Body of pancreas (tissue), 4 donors: ENCODE measurements around the gene FAM236A. TPM values are rescaled to one million over a fixed set of nuclear protein-coding genes. Genes with fewer than 3 reads are reported as not detected.
"Not testable (repeated sequence)": the region's sequence is repeated elsewhere in the genome, so short reads cannot be mapped to it uniquely, and the experiment has no call there.

Source experiments
- ATAC-seq: fragments of 150-250 bp; one replicate; pipeline ENCODE4 v1.9.1; 2016
- DNase-seq, 4 donors: peaks; one replicate each; pipeline ENCODE4 v3.0.0-alpha.2; 2019
- H3K27ac ChIP-seq, 4 donors: fragments of 200-600 bp; sonication (generic); 1 replicate in 3 of 4; 2 replicates in 1 of 4; pipeline versions ENCODE4 v1.5.1 to v1.6.1; 2016 to 2019; ENCODE audit warnings: mild to moderate bottlenecking in 1 of 4, mixed read lengths in 1 of 4, moderate library complexity in 1 of 4
- H3K27me3 ChIP-seq, 2 donors: fragments of 200-600 bp; sonication (generic); one replicate each; pipeline ENCODE4 v1.6.0; 2016; ENCODE audit warnings: mild to moderate bottlenecking in 1 of 2
- H3K36me3 ChIP-seq, 2 donors: fragments of 200-600 bp; sonication (generic); replicated peaks in 1 of 2; 2 replicates each; pipeline ENCODE4 v1.5.1; 2016; ENCODE audit warnings: low read depth in 2 of 2; ENCODE audit not compliant: insufficient read depth in 1 of 2
- H3K4me1 ChIP-seq: fragments of 200-600 bp; sonication (generic); one replicate; pipeline ENCODE4 v1.6.0; 2016
- H3K4me3 ChIP-seq, 2 donors: fragments of 200-600 bp; sonication (generic); 1 replicate in 1 of 2; 2 replicates in 1 of 2; pipeline ENCODE4 v1.5.1; 2016 to 2019
- H3K9me3 ChIP-seq, 3 donors: fragments of 200-600 bp; sonication (generic); 1 replicate in 2 of 3; 2 replicates in 1 of 3; pipeline ENCODE4 v1.5.1; 2016
- WGBS, 2 donors: methylation state at CpG; one replicate each; pipeline ENCODE4 v1.1.5; 2017; 5-methylcytosine and 5-hydroxymethylcytosine counted together
- intact Hi-C: fragments of 100-400 bp; cut with DNase I; formaldehyde crosslinking; loops from one replicate; pipeline ENCODE4 v1.15.1; 2023
- total RNA-seq, 2 donors: library from RNA; depleted of rRNA; stranded (reverse); fragments of >200 nt; gene quantifications; one replicate each; pipeline ENCODE4 v1.1.0, GENCODE V29; 2016

FAM236A gene
- total RNA-seq, 2 donors from 2014 or later, result not detected

DNA sequence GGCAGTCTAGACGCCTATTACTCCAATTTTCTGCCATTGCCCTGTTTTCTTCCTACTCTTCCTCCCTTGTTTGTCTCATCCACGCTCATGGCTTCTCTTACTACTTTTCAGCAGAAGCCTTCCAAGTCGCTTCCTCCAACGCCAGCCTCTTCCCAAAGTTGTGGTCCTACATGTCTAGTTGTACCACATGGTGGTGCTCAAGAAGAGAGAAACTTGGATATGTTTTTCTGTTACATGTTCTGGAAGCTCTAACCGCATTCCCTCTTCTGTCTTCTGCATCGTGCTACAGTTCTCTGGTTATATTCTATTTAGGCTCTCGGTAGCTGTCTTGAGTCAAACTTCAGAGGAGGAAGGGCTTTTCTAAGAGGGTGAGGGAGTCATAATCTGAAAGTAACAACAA, 36.9 kb downstream of the FAM236A start:
- no CpG with 5 or more reads among the region's 7 CpGs for WGBS, 2 donors

DNA sequence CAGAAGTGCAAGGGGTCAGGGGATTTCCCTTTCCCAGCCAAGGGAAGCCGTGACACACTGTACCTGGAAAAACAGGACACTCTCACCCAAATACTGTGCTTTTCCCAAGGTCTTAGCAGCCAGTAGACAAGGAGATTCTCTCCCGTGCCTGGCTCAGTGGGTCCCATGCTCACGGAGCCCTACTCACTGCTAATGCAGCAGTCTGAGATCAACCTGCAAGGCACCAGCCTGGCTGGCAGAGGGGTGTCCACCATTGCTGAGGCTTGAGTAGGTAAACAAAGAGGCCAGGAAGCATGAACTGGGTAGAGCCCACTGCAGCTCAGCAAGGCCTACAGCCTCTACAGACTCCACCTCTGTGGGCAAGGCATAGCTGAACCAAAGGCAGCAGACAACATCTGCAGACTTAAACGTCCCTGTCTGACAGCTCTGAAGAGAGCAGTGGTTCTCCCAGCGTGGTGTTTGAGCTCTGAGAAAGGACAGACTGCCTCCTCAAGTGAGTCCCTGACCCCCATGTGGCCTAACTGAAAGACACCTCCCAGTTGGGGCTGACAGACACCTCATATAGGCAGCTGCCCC, 43.0 kb downstream of the FAM236A start:
- H3K4me3 ChIP-seq, H3K9me3 ChIP-seq, H3K36me3 ChIP-seq, H3K27me3 ChIP-seq, intact Hi-C loops, ATAC-seq, H3K4me1 ChIP-seq, DNase-seq, H3K27ac ChIP-seq: not testable (repeated sequence)
- WGBS, 2 donors, result 47% methylated on average over 5 of the region's 5 CpGs; no CpG with 5 or more reads in 1 of the 2 donors

More for the DNA sequence above, 36.9 kb downstream of the FAM236A start:
- intact Hi-C loops, ATAC-seq, H3K4me3 ChIP-seq, H3K27ac ChIP-seq, H3K4me1 ChIP-seq, H3K27me3 ChIP-seq, H3K36me3 ChIP-seq, H3K9me3 ChIP-seq, DNase-seq: not testable (repeated sequence)

Other genes starting within 250 kb of the FAM236A start
- gene PHKA1, start 223.9 kb upstream of the FAM236A start, total RNA-seq, result 1 to 10 TPM; 7.3 to 8.6 TPM
- 1 to 10 TPM in 1 of 2 donors, not detected in 1; 3.6 TPM for gene DMRTC1B, start 161.3 kb upstream of the FAM236A start, total RNA-seq
- not detected for gene FAM236B, start 155.5 kb upstream of the FAM236A start, total RNA-seq
- not detected for gene FAM236D, start 130.0 kb upstream of the FAM236A start, total RNA-seq
- not detected for gene FAM236C, start 25.6 kb upstream of the FAM236A start, total RNA-seq
- not detected for gene DMRTC1, start 5.6 kb downstream of the FAM236A start, total RNA-seq
- not detected for gene PABPC1L2B, start 64.7 kb downstream of the FAM236A start, total RNA-seq
- gene PABPC1L2A, start 141.3 kb downstream of the FAM236A start, total RNA-seq, result not detected